ENCODE measurements around the gene ZFAND3.

The ZFAND3 gene

GRCh38 chr6:37827603-37828265 lies 8.2 kb downstream of the ZFAND3 start:
- no peak for DNase-seq (ENCODE audit: low read depth)

- no peak for DNase-seq (ENCODE audit: low read depth)
Observed at GRCh38 chr6:37830225-37830624, 10.7 kb downstream of the ZFAND3 start.

- DNase-seq (ENCODE audit: low read depth), result no peak
Observed at GRCh38 chr6:37831457-37831856, 11.9 kb downstream of the ZFAND3 start.

GRCh38 chr6:37835923-37836322 lies 16.4 kb downstream of the ZFAND3 start:
- DNase-seq (ENCODE audit: low read depth), result no peak

- no peak for DNase-seq (ENCODE audit: low read depth)
Observed at GRCh38 chr6:37838219-37838921, 18.8 kb downstream of the ZFAND3 start.

- no peak for DNase-seq (ENCODE audit: low read depth)
Observed at GRCh38 chr6:37840143-37840939, 20.8 kb downstream of the ZFAND3 start.

- DNase-seq (ENCODE audit: low read depth), result no peak
Observed at GRCh38 chr6:37840940-37841300, 21.4 kb downstream of the ZFAND3 start.

- no peak for DNase-seq (ENCODE audit: low read depth)
Observed at GRCh38 chr6:37845026-37845911, 25.7 kb downstream of the ZFAND3 start.

GRCh38 chr6:37845930-37846329 lies 26.4 kb downstream of the ZFAND3 start:
- DNase-seq (ENCODE audit: low read depth), result no peak

- no peak for DNase-seq (ENCODE audit: low read depth)
Observed at GRCh38 chr6:37847704-37848103, 28.2 kb downstream of the ZFAND3 start.

GRCh38 chr6:37848371-37848770 lies 28.8 kb downstream of the ZFAND3 start:
- DNase-seq (ENCODE audit: low read depth), result no peak

GRCh38 chr6:37850260-37850659 lies 30.7 kb downstream of the ZFAND3 start:
- no peak for DNase-seq (ENCODE audit: low read depth)

GRCh38 chr6:37850728-37851285 lies 31.3 kb downstream of the ZFAND3 start:
- no peak for DNase-seq (ENCODE audit: low read depth)

GRCh38 chr6:37851997-37852524 lies 32.5 kb downstream of the ZFAND3 start:
- no peak for DNase-seq (ENCODE audit: low read depth)

GRCh38 chr6:37856285-37856684 lies 36.8 kb downstream of the ZFAND3 start:
- no peak for DNase-seq (ENCODE audit: low read depth)

- DNase-seq (ENCODE audit: low read depth), result no peak
Observed at GRCh38 chr6:37858363-37858762, 38.8 kb downstream of the ZFAND3 start.

- DNase-seq (ENCODE audit: low read depth), result no peak
Observed at GRCh38 chr6:37860226-37860839, 40.8 kb downstream of the ZFAND3 start.

- DNase-seq (ENCODE audit: low read depth), result no peak
Observed at GRCh38 chr6:37861452-37861851, 41.9 kb downstream of the ZFAND3 start.

GRCh38 chr6:37862430-37862829 lies 42.9 kb downstream of the ZFAND3 start:
- no peak for DNase-seq (ENCODE audit: low read depth)

GRCh38 chr6:37862992-37863391 lies 43.5 kb downstream of the ZFAND3 start:
- DNase-seq (ENCODE audit: low read depth), result no peak

- no peak for DNase-seq (ENCODE audit: low read depth)
Observed at GRCh38 chr6:37864250-37864649, 44.7 kb downstream of the ZFAND3 start.

All from activated T-cell treated with anti-CD3 and anti-CD28 coated beads for 1 hour (primary cell).